H1 (cell line): ENCODE results near the gene P3H1.

Source experiments
- FOSL1 ChIP-seq: IDR thresholded peaks from 2 replicates; pipeline ENCODE4 v1.6.1; 2011; ENCODE audit warnings: mild to moderate bottlenecking, low read depth, low read length, moderate library complexity; ENCODE audit not compliant: insufficient read depth
- PHF8 ChIP-seq: fragments of 200-600 bp; sonication (generic); conservative IDR thresholded peaks from 2 replicates; pipeline ENCODE4 v1.7.1; 2012; ENCODE audit warnings: low read depth, mild to moderate bottlenecking, inconsistent platforms, low read length, moderate library complexity
- SIN3A ChIP-seq, 2 experiments: IDR thresholded peaks in 1 of 2; conservative IDR thresholded peaks in 1 of 2; 2 replicates each; pipeline ENCODE4 v1.6.1; 2011 to 2012; ENCODE audit warnings: low read length in 2 of 2, improper control_type of control experiment in 1 of 2, low read depth in 1 of 2, mild to moderate bottlenecking in 1 of 2
- TF ChIP-seq, protein P1 (sequence below), 3 experiments: IDR thresholded peaks; 1 replicate in 2 of 3; 2 replicates in 1 of 3; pipeline versions ENCODE4 v1.5.1 to v1.6.1; 2011; ENCODE audit warnings: low read length in 3 of 3, mild to moderate bottlenecking in 3 of 3, inconsistent platforms in 2 of 3, low read depth in 1 of 3, moderate library complexity in 1 of 3; ENCODE audit not compliant: insufficient read depth in 1 of 3; ENCODE audit errors: control extremely low read depth in 1 of 3

DNA sequence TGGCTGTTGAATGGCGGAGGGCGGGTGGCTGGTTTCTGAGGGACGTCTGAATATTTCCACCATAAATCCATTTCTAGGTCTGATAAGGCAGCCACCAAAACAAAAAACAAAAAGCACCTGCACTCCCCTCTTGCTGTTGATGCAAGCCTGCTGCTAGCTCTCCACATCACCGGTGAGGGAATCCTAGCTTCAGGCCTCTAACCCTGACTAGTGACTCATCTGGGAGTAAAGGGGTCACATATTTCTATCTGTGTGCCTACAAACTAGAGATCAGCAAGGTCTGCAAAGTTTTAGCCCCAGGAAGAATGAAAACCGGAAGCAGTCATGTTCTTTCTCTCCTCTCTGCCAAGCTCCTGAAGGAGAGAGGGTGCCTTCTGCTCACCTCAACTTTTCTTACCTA, 39.8 kb upstream of the P3H1 start:
- TF ChIP-seq PHF8 (no peak), FOSL1 (no peak), SIN3A (conservative IDR thresholded peaks at IDR 0.05 in 1 of 2, IDR thresholded peaks at IDR 0.05 in 1 of 2; ENCODE audit: low read depth in 1 of 2, low read length in 2 of 2) (no peak)
- TF ChIP-seq, protein P1, sequence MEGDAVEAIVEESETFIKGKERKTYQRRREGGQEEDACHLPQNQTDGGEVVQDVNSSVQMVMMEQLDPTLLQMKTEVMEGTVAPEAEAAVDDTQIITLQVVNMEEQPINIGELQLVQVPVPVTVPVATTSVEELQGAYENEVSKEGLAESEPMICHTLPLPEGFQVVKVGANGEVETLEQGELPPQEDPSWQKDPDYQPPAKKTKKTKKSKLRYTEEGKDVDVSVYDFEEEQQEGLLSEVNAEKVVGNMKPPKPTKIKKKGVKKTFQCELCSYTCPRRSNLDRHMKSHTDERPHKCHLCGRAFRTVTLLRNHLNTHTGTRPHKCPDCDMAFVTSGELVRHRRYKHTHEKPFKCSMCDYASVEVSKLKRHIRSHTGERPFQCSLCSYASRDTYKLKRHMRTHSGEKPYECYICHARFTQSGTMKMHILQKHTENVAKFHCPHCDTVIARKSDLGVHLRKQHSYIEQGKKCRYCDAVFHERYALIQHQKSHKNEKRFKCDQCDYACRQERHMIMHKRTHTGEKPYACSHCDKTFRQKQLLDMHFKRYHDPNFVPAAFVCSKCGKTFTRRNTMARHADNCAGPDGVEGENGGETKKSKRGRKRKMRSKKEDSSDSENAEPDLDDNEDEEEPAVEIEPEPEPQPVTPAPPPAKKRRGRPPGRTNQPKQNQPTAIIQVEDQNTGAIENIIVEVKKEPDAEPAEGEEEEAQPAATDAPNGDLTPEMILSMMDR (IDR thresholded peaks at IDR 0.05; ENCODE audit: control extremely low read depth in 1 of 3, insufficient read depth in 1 of 3, low read depth in 1 of 3, low read length in 3 of 3): no peak
